Measurements from ENCODE around the gene FLRT2.

- TF ChIP-seq CTCF (IDR thresholded peaks at IDR 0.05): no peak
- TF ChIP-seq IRF2 (CRISPR knock-in tag; IDR thresholded peaks at IDR 0.05; ENCODE audit: borderline replicate concordance, low read depth): no peak
- no peak for TF ChIP-seq JUN (CRISPR knock-in tag; IDR thresholded peaks at IDR 0.05)
- TF ChIP-seq PRDM15 (CRISPR knock-in tag; IDR thresholded peaks at IDR 0.05): no peak
- no peak for TF ChIP-seq SP1 (CRISPR knock-in tag; conservative IDR thresholded peaks at IDR 0.05)
These were observed 89.0 kb downstream of the FLRT2 start for GRCh38 chr14:85618978-85619377.
